ENCODE results near the gene D2HGDH. TPM values are rescaled to one million over a fixed set of nuclear protein-coding genes. Genes with fewer than 3 reads are reported as not detected.

The D2HGDH gene
- total and polyA plus RNA-seq, 2 of the 13 experiments (the other 11 are each of a cell fraction or from before 2014, with no cell fraction given): 19.2 to 20.3 TPM

- TF ChIP-seq FIP1L1 (IDR thresholded peaks at IDR 0.05; ENCODE audit: borderline replicate concordance, insufficient read depth, low read depth, low read length) (no peak), RELA (CRISPR knock-in tag; IDR thresholded peaks at IDR 0.05) (no peak), ZNF607 (CRISPR knock-in tag; IDR thresholded peaks at IDR 0.05; ENCODE audit: borderline replicate concordance) (no peak), MATR3 (CRISPR knock-in tag; IDR thresholded peaks at IDR 0.05) (no peak), KLF15 (CRISPR knock-in tag; IDR thresholded peaks at IDR 0.05; ENCODE audit: borderline replicate concordance) (no peak), NR0B2 (CRISPR knock-in tag; IDR thresholded peaks at IDR 0.05) (0 out of 2 replicates have a peak, but pooled peaks have one; percentile 35)
Measured at GRCh38 chr2:241816431-241817121, 82.1 kb downstream of the D2HGDH start (continued).

GRCh38 chr2:241817126-241817820, 82.8 kb downstream of the D2HGDH start:
- DNase-seq (ENCODE audit: low spot score) (no peak), FAIRE-seq (peak; percentile 56), ATAC-seq (no peak)
- H2AFZ ChIP-seq (ENCODE audit: low read length): no peak overlapping the region
- peaks cover 10% of the 10 kb centered on the region; the same call in 1 of the 2 replicates for H4K20me1 ChIP-seq (ENCODE audit: insufficient read depth, low read length)
- in situ Hi-C loops (cut with HindIII; ENCODE audit: extremely low pct_ligation_motif_present, low pct_unique_long_range_greater_than_20kb) (no loop called here), intact Hi-C loops (cut with micrococcal nuclease; ENCODE audit: unreplicated experiment) (no loop called here)
- peaks cover 1 to 6% of the 10 kb centered on the region in 2 experiments; a peak in 2 of 5 replicates for H3K36me3 ChIP-seq (replicated peaks in 1 of 2; ENCODE audit: control insufficient read depth in 1 of 2, insufficient read depth in 2 of 2, low read length in 2 of 2)
- H3K27ac ChIP-seq (ENCODE audit: extremely low read length, insufficient read depth, low read length): peak overlapping the region; percentile 6
- WGBS (ENCODE audit: low lambda C conversion rate): 61% methylated on average over 16 of the region's 16 CpGs
- H3K4me2 ChIP-seq (ENCODE audit: low read depth, low read length): peak overlapping the region; percentile 33
- H3K4me1 ChIP-seq (ENCODE audit: insufficient read depth, low read length): peaks cover 32% of the 10 kb centered on the region
- H3K27me3 ChIP-seq (ENCODE audit: control insufficient read depth in 1 of 2, insufficient read depth in 2 of 2, low read length in 2 of 2): peaks cover 0 to 8% of the 10 kb centered on the region in 2 experiments; a peak in 1 of 5 replicates
- H3K79me2 ChIP-seq (ENCODE audit: insufficient read depth, low read length): peaks cover 10% of the 10 kb centered on the region
- ChIA-PET POLR2A (interaction anchor here (1.1 to 1.6 kb wide), 3 partner anchors 8 to 46 kb away, joined by 3 to 8 read pairs (median 4); partner anchors contain the start of gene NEU4), CTCF (ENCODE audit: low intra/inter-chr PET ratio, low total read pairs) (no interaction called here)
- no peak overlapping the region; a peak in 1 of 6 replicates for H3K4me3 ChIP-seq (replicated peaks in 1 of 3; ENCODE audit: insufficient read depth in 1 of 3, low read depth in 2 of 3, low read length in 3 of 3)
- no peak overlapping the region for H3K9ac ChIP-seq (ENCODE audit: insufficient read depth, low read depth, low read length)
- BruUV-seq (replicated peaks): no TSS peak
- H3K9me3 ChIP-seq (ENCODE audit: low read length): no peaks in the 10 kb centered on the region
- TF ChIP-seq ZFP91 (CRISPR knock-in tag; IDR thresholded peaks at IDR 0.05; ENCODE audit: borderline replicate concordance) (no peak), BORCS8-MEF2B (CRISPR knock-in tag; IDR thresholded peaks at IDR 0.05) (peak; percentile 35; the same call in 1 of the 2 replicates), ZNF710 (CRISPR knock-in tag; IDR thresholded peaks at IDR 0.05; ENCODE audit: borderline replicate concordance) (no peak), ZNF414 (CRISPR knock-in tag; IDR thresholded peaks at IDR 0.05) (no peak), NFYB (CRISPR knock-in tag; IDR thresholded peaks at IDR 0.05) (no peak), ZBTB33 (CRISPR knock-in tag; IDR thresholded peaks at IDR 0.05) (peak; percentile 88), ZNF263 (CRISPR knock-in tag; IDR thresholded peaks at IDR 0.05) (peak; percentile 68)

Data from HepG2 (cell line).